ENCODE measurements around the gene SAMD4A.
"Not testable (repeated sequence)": the region's sequence is repeated elsewhere in the genome, so short reads cannot be mapped to it uniquely, and the experiment has no call there.

Gene SAMD4A

GRCh38 chr14:54784657-54785056, 217.7 kb downstream of the SAMD4A start:
- no peak for DNase-seq (ENCODE audit: low spot score)

GRCh38 chr14:54785136-54785777, 218.3 kb downstream of the SAMD4A start:
- DNase-seq (ENCODE audit: low spot score) = no peak

GRCh38 chr14:54785778-54786770, 219.1 kb downstream of the SAMD4A start:
- no peak for DNase-seq (ENCODE audit: low spot score)

- no peak for DNase-seq (ENCODE audit: low spot score)
Measured at GRCh38 chr14:54786838-54787237, 219.9 kb downstream of the SAMD4A start.

GRCh38 chr14:54787261-54787660, 220.3 kb downstream of the SAMD4A start:
- no peak for DNase-seq (ENCODE audit: low spot score)

- no peak for DNase-seq (ENCODE audit: low spot score)
Measured at GRCh38 chr14:54788701-54789100, 221.8 kb downstream of the SAMD4A start.

GRCh38 chr14:54789166-54789565, 222.2 kb downstream of the SAMD4A start:
- no peak for DNase-seq (ENCODE audit: low spot score)

GRCh38 chr14:54789781-54790480, 223.0 kb downstream of the SAMD4A start:
- no peak for DNase-seq (ENCODE audit: low spot score)

GRCh38 chr14:54791001-54791400, 224.1 kb downstream of the SAMD4A start:
- no peak for DNase-seq (ENCODE audit: low spot score)

GRCh38 chr14:54792288-54792687, 225.4 kb downstream of the SAMD4A start:
- no peak for DNase-seq (ENCODE audit: low spot score)

- no peak for DNase-seq (ENCODE audit: low spot score)
Measured at GRCh38 chr14:54794159-54794558, 227.2 kb downstream of the SAMD4A start.

GRCh38 chr14:54794796-54795195, 227.9 kb downstream of the SAMD4A start:
- no peak for DNase-seq (ENCODE audit: low spot score)

- no peak for DNase-seq (ENCODE audit: low spot score)
Measured at GRCh38 chr14:54796961-54797360, 230.0 kb downstream of the SAMD4A start.

GRCh38 chr14:54797556-54797955, 230.6 kb downstream of the SAMD4A start:
- no peak for DNase-seq (ENCODE audit: low spot score)

GRCh38 chr14:54797986-54798385, 231.1 kb downstream of the SAMD4A start:
- no peak for DNase-seq (ENCODE audit: low spot score)

- DNase-seq (ENCODE audit: low spot score) = no peak
Measured at GRCh38 chr14:54798465-54799124, 231.7 kb downstream of the SAMD4A start.

GRCh38 chr14:54801482-54801881, 234.6 kb downstream of the SAMD4A start:
- DNase-seq (ENCODE audit: low spot score) = not testable (repeated sequence)

- no peak for DNase-seq (ENCODE audit: low spot score)
Measured at GRCh38 chr14:54803396-54803795, 236.5 kb downstream of the SAMD4A start.

GRCh38 chr14:54803926-54804537, 237.1 kb downstream of the SAMD4A start:
- no peak for DNase-seq (ENCODE audit: low spot score)

GRCh38 chr14:54804538-54805041, 237.7 kb downstream of the SAMD4A start:
- no peak for DNase-seq (ENCODE audit: low spot score)

GRCh38 chr14:54805070-54805444, 238.1 kb downstream of the SAMD4A start:
- no peak for DNase-seq (ENCODE audit: low spot score)
